ENCODE measurements around the gene RAPGEF4.

RAPGEF4 gene

DNA sequence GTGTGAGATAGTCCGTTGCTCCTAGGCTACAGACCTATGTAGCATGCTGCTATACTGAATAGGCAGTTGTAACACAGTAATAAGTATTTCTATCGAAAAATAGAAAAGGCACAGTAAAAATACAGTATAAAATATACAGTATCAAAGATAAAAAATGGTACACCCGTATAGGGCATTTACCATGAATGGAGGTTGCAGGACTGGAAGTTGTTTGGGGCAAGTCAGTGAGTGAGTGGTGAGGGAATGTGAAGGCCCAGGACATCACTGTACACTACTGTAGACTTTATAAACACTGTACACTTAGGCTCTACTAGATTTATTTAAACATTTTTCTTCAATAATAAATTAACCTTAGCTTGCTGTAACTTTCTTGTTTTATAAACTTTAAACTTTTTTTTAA is 343.5 kb downstream of the RAPGEF4 start:
- in situ Hi-C loops (cut with MboI; ENCODE audit: low sequenced_read_pairs, unreplicated experiment) = no loop called here
- no peak for DNase-seq (ENCODE audit: low spot score)
- TF ChIP-seq CTCF (IDR thresholded peaks at IDR 0.05; ENCODE audit: borderline replicate concordance, control extremely low read depth, extremely low read depth, insufficient read depth, missing control alignments) = no peak

- no peak for TF ChIP-seq CTCF (IDR thresholded peaks at IDR 0.05; ENCODE audit: borderline replicate concordance, control extremely low read depth, extremely low read depth, insufficient read depth, missing control alignments)
- DNase-seq (ENCODE audit: low spot score) = no peak
- in situ Hi-C loops (cut with MboI; ENCODE audit: low sequenced_read_pairs, unreplicated experiment) = no loop called here
Observed at GRCh38 chr2:173079973-173080860, 344.6 kb downstream of the RAPGEF4 start.

- in situ Hi-C loops (cut with MboI; ENCODE audit: low sequenced_read_pairs, unreplicated experiment) = no loop called here
- TF ChIP-seq CTCF (IDR thresholded peaks at IDR 0.05; ENCODE audit: borderline replicate concordance, control extremely low read depth, extremely low read depth, insufficient read depth, missing control alignments) = no peak
- no peak for DNase-seq (ENCODE audit: low spot score)
Observed at GRCh38 chr2:173086518-173087213, 351.0 kb downstream of the RAPGEF4 start.

- DNase-seq (ENCODE audit: low spot score) = no peak
- in situ Hi-C loops (cut with MboI; ENCODE audit: low sequenced_read_pairs, unreplicated experiment) = no loop called here
- no peak for TF ChIP-seq CTCF (IDR thresholded peaks at IDR 0.05; ENCODE audit: borderline replicate concordance, control extremely low read depth, extremely low read depth, insufficient read depth, missing control alignments)
Observed at GRCh38 chr2:173087214-173087581, 351.6 kb downstream of the RAPGEF4 start.

DNA sequence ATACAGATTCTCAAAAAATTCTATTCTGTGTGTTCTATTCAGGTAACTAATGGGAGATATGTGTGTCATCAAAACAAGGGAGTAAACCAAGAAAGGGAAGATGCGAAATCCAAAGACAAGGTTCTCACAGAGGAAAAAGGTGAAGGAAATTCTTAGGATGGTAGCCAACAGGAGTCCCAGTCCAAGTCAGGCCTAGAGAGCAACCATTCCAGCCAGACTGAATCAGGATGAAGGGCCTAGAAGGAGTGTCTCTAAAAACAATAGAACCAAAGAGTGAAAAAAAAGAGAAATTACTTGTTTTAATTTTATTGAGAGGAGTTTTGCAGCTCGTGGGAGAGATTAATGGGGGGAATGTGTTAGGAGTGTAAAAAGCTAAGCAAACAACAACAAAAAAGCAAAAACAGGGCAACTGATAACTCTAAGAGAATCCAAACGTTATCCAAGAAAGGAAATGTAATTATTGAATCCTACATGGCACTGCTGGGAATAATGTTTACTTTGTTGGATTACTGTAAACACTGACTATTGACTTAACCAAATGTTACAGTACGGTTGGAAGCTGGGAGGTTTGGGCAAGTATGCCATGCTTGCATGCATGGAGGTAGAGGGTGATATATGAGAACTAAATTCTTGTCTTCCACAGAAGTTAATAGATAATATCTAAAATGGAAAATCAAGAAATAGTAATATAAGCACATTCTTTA is 352.3 kb downstream of the RAPGEF4 start:
- no peak for TF ChIP-seq CTCF (IDR thresholded peaks at IDR 0.05; ENCODE audit: borderline replicate concordance, control extremely low read depth, extremely low read depth, insufficient read depth, missing control alignments)
- in situ Hi-C loops (cut with MboI; ENCODE audit: low sequenced_read_pairs, unreplicated experiment) = no loop called here
- no peak for DNase-seq (ENCODE audit: low spot score)

- no peak for DNase-seq (ENCODE audit: low spot score)
Observed at GRCh38 chr2:173090276-173090877, 354.7 kb downstream of the RAPGEF4 start.

More at GRCh38 chr2:173090276-173090877, 354.7 kb downstream of the RAPGEF4 start:
- in situ Hi-C loops (cut with MboI; ENCODE audit: low sequenced_read_pairs, unreplicated experiment) = no loop called here
- no peak for TF ChIP-seq CTCF (IDR thresholded peaks at IDR 0.05; ENCODE audit: borderline replicate concordance, control extremely low read depth, extremely low read depth, insufficient read depth, missing control alignments)
